Karpas-422 (cell line): ENCODE data around the gene PRKN. TPM values are rescaled to one million over a fixed set of nuclear protein-coding genes. Genes with fewer than 3 reads are reported as not detected.

ENCODE experiments used
- DNase-seq: peaks from one replicate; pipeline ENCODE4 v3.0.0-alpha.2; 2015
- H2AFZ ChIP-seq: fragments of 200-600 bp; sonication (generic); 2 replicates; pipeline ENCODE4 v1.6.1; 2014; ENCODE audit warnings: antibody characterized with exemption, low read length, mixed read lengths
- H3K27ac ChIP-seq: fragments of 200-600 bp; sonication (generic); 2 replicates; pipeline ENCODE4 v1.5.1; 2014; ENCODE audit warnings: mild to moderate bottlenecking, low read length, moderate library complexity
- H3K27me3 ChIP-seq: fragments of 200-600 bp; sonication (generic); 2 replicates; pipeline ENCODE4 v1.6.1; 2014; ENCODE audit warnings: low read length, mixed read lengths
- H3K36me3 ChIP-seq: fragments of 200-600 bp; sonication (generic); 2 replicates; pipeline ENCODE4 v1.6.1; 2014; ENCODE audit warnings: low read length, mixed read lengths; ENCODE audit not compliant: insufficient read depth
- H3K4me1 ChIP-seq: fragments of 200-600 bp; sonication (generic); 2 replicates; pipeline ENCODE4 v1.6.1; 2014; ENCODE audit warnings: mild to moderate bottlenecking, low read length, mixed read lengths
- H3K4me2 ChIP-seq: fragments of 200-600 bp; sonication (generic); 2 replicates; pipeline ENCODE4 v1.6.1; 2014; ENCODE audit warnings: low read length, low read depth, mild to moderate bottlenecking; ENCODE audit not compliant: poor library complexity, severe bottlenecking
- H3K4me3 ChIP-seq: fragments of 200-600 bp; sonication (generic); 2 replicates; pipeline ENCODE4 v1.5.1; 2014; ENCODE audit warnings: mild to moderate bottlenecking, antibody characterized with exemption, low read length, mixed read lengths
- H3K79me2 ChIP-seq: fragments of 200-600 bp; sonication (generic); 2 replicates; pipeline ENCODE4 v1.6.1; 2014; ENCODE audit warnings: mild to moderate bottlenecking, low read length, mixed read lengths
- H3K9ac ChIP-seq: fragments of 200-600 bp; sonication (generic); 2 replicates; pipeline ENCODE4 v1.6.0; 2014; ENCODE audit warnings: low read length
- H3K9me2 ChIP-seq: fragments of 200-600 bp; sonication (generic), shearing (Covaris generic); replicated peaks from 2 replicates; pipeline ENCODE4 v1.6.0; 2014; ENCODE audit warnings: mild to moderate bottlenecking, low read length, moderate library complexity; ENCODE audit not compliant: insufficient read depth
- H3K9me3 ChIP-seq: fragments of 300-700, 200-600 bp; sonication (generic); 2 replicates; pipeline ENCODE4 v1.6.1; 2014; ENCODE audit warnings: low read length, mixed read lengths
- H4K20me1 ChIP-seq: fragments of 200-600 bp; sonication (generic); 2 replicates; pipeline ENCODE4 v1.6.1; 2014; ENCODE audit warnings: mild to moderate bottlenecking, antibody characterized with exemption, low read length, low read depth; ENCODE audit not compliant: insufficient read depth
- total RNA-seq: library from RNA; depleted of rRNA; stranded (reverse); fragments of >200 nt; shearing (Covaris generic); gene quantifications from 2 replicates; pipeline ENCODE4 v1.2.3, GENCODE V29; 2014; ENCODE audit warnings: low replicate concordance

The PRKN gene
- total RNA-seq, 1 experiment from 2014 or later, result not detected

- H3K4me2 ChIP-seq, result no peak overlapping the region
- H3K27ac ChIP-seq, result no peak overlapping the region
- no peaks in the 10 kb centered on the region for H4K20me1 ChIP-seq
- H3K9me2 ChIP-seq, result no peaks in the 10 kb centered on the region
- no peaks in the 10 kb centered on the region for H3K79me2 ChIP-seq
- no peaks in the 10 kb centered on the region for H3K4me1 ChIP-seq
- H3K9me3 ChIP-seq, result no peaks in the 10 kb centered on the region
- no peak overlapping the region for H2AFZ ChIP-seq
- H3K27me3 ChIP-seq, result no peaks in the 10 kb centered on the region
- no peak for DNase-seq
- no peaks in the 10 kb centered on the region for H3K36me3 ChIP-seq
- H3K9ac ChIP-seq, result no peak overlapping the region
- H3K4me3 ChIP-seq, result no peak overlapping the region
These were observed 672.2 kb downstream of the PRKN start for GRCh38 chr6:162055365-162055764.

GRCh38 chr6:162053084-162053483 is 674.5 kb downstream of the PRKN start:
- Histone ChIP-seq H3K4me3 (no peak overlapping the region), H3K27me3 (no peaks in the 10 kb centered on the region), H3K9me3 (no peaks in the 10 kb centered on the region), H3K79me2 (no peaks in the 10 kb centered on the region), H3K9ac (no peak overlapping the region), H4K20me1 (no peaks in the 10 kb centered on the region), H3K4me2 (no peak overlapping the region), H3K36me3 (no peaks in the 10 kb centered on the region), H3K27ac (no peak overlapping the region), H2AFZ (no peak overlapping the region), H3K9me2 (no peaks in the 10 kb centered on the region), H3K4me1 (no peaks in the 10 kb centered on the region)
- DNase-seq, result no peak

GRCh38 chr6:162050579-162050978 is 677.0 kb downstream of the PRKN start:
- no peak overlapping the region for H3K4me3 ChIP-seq
- H3K9me2 ChIP-seq, result no peaks in the 10 kb centered on the region
- no peaks in the 10 kb centered on the region for H3K79me2 ChIP-seq
- H3K27ac ChIP-seq, result no peak overlapping the region
- no peaks in the 10 kb centered on the region for H3K27me3 ChIP-seq
- H3K9me3 ChIP-seq, result no peaks in the 10 kb centered on the region
- no peaks in the 10 kb centered on the region for H4K20me1 ChIP-seq
- no peak overlapping the region for H3K4me2 ChIP-seq
- H2AFZ ChIP-seq, result no peak overlapping the region
- H3K36me3 ChIP-seq, result no peaks in the 10 kb centered on the region
- no peak for DNase-seq
- H3K4me1 ChIP-seq, result no peaks in the 10 kb centered on the region
- H3K9ac ChIP-seq, result no peak overlapping the region

GRCh38 chr6:162046324-162046723 is 681.2 kb downstream of the PRKN start:
- Histone ChIP-seq H4K20me1 (no peaks in the 10 kb centered on the region), H3K27me3 (no peaks in the 10 kb centered on the region), H3K9me2 (no peaks in the 10 kb centered on the region), H3K27ac (no peak overlapping the region), H3K36me3 (no peaks in the 10 kb centered on the region), H3K9ac (no peak overlapping the region), H3K4me3 (no peak overlapping the region), H3K79me2 (no peaks in the 10 kb centered on the region), H2AFZ (no peak overlapping the region), H3K4me1 (no peaks in the 10 kb centered on the region), H3K9me3 (peaks cover 7% of the 10 kb centered on the region; the same call in 1 of the 2 replicates), H3K4me2 (no peak overlapping the region)
- no peak for DNase-seq

- Histone ChIP-seq H3K9me2 (no peaks in the 10 kb centered on the region), H4K20me1 (no peaks in the 10 kb centered on the region), H3K79me2 (no peaks in the 10 kb centered on the region), H3K27me3 (no peaks in the 10 kb centered on the region), H3K9ac (no peak overlapping the region), H3K4me1 (no peaks in the 10 kb centered on the region), H3K4me3 (no peak overlapping the region), H3K27ac (no peak overlapping the region), H3K36me3 (no peaks in the 10 kb centered on the region), H2AFZ (no peak overlapping the region), H3K9me3 (no peaks in the 10 kb centered on the region), H3K4me2 (no peak overlapping the region)
- DNase-seq, result no peak
These were observed 694.9 kb downstream of the PRKN start for GRCh38 chr6:162032620-162033019.

GRCh38 chr6:162029873-162030576 is 697.5 kb downstream of the PRKN start:
- Histone ChIP-seq H3K9me3 (no peaks in the 10 kb centered on the region), H3K79me2 (no peaks in the 10 kb centered on the region), H3K4me3 (no peak overlapping the region), H4K20me1 (no peaks in the 10 kb centered on the region), H3K36me3 (no peaks in the 10 kb centered on the region), H3K27me3 (no peaks in the 10 kb centered on the region), H3K4me1 (no peaks in the 10 kb centered on the region), H3K4me2 (no peak overlapping the region), H2AFZ (no peak overlapping the region), H3K27ac (no peak overlapping the region), H3K9me2 (no peaks in the 10 kb centered on the region), H3K9ac (no peak overlapping the region)
- DNase-seq, result no peak

GRCh38 chr6:162026843-162027242 is 700.7 kb downstream of the PRKN start:
- Histone ChIP-seq H3K4me3 (no peak overlapping the region), H3K36me3 (no peaks in the 10 kb centered on the region), H3K27me3 (no peaks in the 10 kb centered on the region), H3K79me2 (no peaks in the 10 kb centered on the region), H3K9me2 (no peaks in the 10 kb centered on the region), H2AFZ (no peak overlapping the region), H3K4me1 (no peaks in the 10 kb centered on the region), H3K9ac (no peak overlapping the region), H4K20me1 (no peaks in the 10 kb centered on the region), H3K9me3 (no peaks in the 10 kb centered on the region), H3K27ac (no peak overlapping the region), H3K4me2 (no peak overlapping the region)
- no peak for DNase-seq

- Histone ChIP-seq H4K20me1 (no peaks in the 10 kb centered on the region), H3K27ac (no peak overlapping the region), H3K9me2 (no peaks in the 10 kb centered on the region), H3K9ac (no peak overlapping the region), H3K27me3 (no peaks in the 10 kb centered on the region), H3K4me2 (no peak overlapping the region), H3K9me3 (no peaks in the 10 kb centered on the region), H3K79me2 (no peaks in the 10 kb centered on the region), H3K36me3 (no peaks in the 10 kb centered on the region), H3K4me3 (no peak overlapping the region), H2AFZ (no peak overlapping the region), H3K4me1 (no peaks in the 10 kb centered on the region)
- DNase-seq, result no peak
These were observed 701.5 kb downstream of the PRKN start for GRCh38 chr6:162026031-162026430.
